COLO668 (cell line): ENCODE measurements around the gene KIF26A.
A peak's percentile ranks its signal among the peaks of the same experiment; 100 is the strongest.

ENCODE experiments used
- DNase-seq: peaks from one replicate; lab custom pipeline; 2025; ENCODE audit not compliant: unreplicated experiment; lab: John Stamatoyannopoulos, UW

The KIF26A gene

GRCh38 chr14:104220215-104221070, 82.1 kb downstream of the KIF26A start:
- no peak for DNase-seq

GRCh38 chr14:104221071-104221625, 82.8 kb downstream of the KIF26A start:
- DNase-seq, result no peak

GRCh38 chr14:104221636-104222369, 83.4 kb downstream of the KIF26A start:
- DNase-seq, result peak; percentile 76

GRCh38 chr14:104222396-104223036, 84.1 kb downstream of the KIF26A start:
- no peak for DNase-seq

GRCh38 chr14:104223101-104224041, 85.0 kb downstream of the KIF26A start:
- DNase-seq, result peak; percentile 29

- DNase-seq, result no peak
Measured at GRCh38 chr14:104224131-104224505, 85.7 kb downstream of the KIF26A start.

GRCh38 chr14:104224506-104225277, 86.3 kb downstream of the KIF26A start:
- peak; percentile 32 for DNase-seq

GRCh38 chr14:104225278-104226190, 87.1 kb downstream of the KIF26A start:
- peak; percentile 94 for DNase-seq

- no peak for DNase-seq
Measured at GRCh38 chr14:104226421-104227383, 88.3 kb downstream of the KIF26A start.

- no peak for DNase-seq
Measured at GRCh38 chr14:104227806-104228205, 89.4 kb downstream of the KIF26A start.

GRCh38 chr14:104228221-104228620, 89.8 kb downstream of the KIF26A start:
- no peak for DNase-seq

GRCh38 chr14:104228716-104229533, 90.5 kb downstream of the KIF26A start:
- no peak for DNase-seq

GRCh38 chr14:104229534-104230055, 91.2 kb downstream of the KIF26A start:
- peak; percentile 73 for DNase-seq

- DNase-seq, result no peak
Measured at GRCh38 chr14:104230119-104230815, 91.9 kb downstream of the KIF26A start.
